Thyroid gland (tissue), 4 donors: ENCODE data around the gene DLX2. TPM values are rescaled to one million over a fixed set of nuclear protein-coding genes. Genes with fewer than 3 reads are reported as not detected.

ENCODE experiments used
- DNase-seq, 2 donors: peaks; one replicate each; pipeline ENCODE4 v3.0.0-alpha.2; 2019
- H3K27ac ChIP-seq, 3 donors: fragments of 200-600 bp; sonication (generic); 1 replicate in 2 of 3; 2 replicates in 1 of 3; pipeline ENCODE4 v1.5.1; 2016 to 2019; ENCODE audit warnings: mild to moderate bottlenecking in 1 of 3, moderate library complexity in 1 of 3
- H3K27me3 ChIP-seq: fragments of 200-600 bp; sonication (generic); one replicate; pipeline ENCODE4 v1.5.1; 2019
- H3K36me3 ChIP-seq, 2 donors: fragments of 200-600 bp; sonication (generic); one replicate each; pipeline ENCODE4 v1.5.1; 2016 to 2019
- H3K4me1 ChIP-seq, 2 donors: fragments of 200-600 bp; sonication (generic); one replicate each; pipeline ENCODE4 v1.5.1; 2017 to 2019
- H3K4me3 ChIP-seq, 3 donors: fragments of 200-600 bp; sonication (generic); replicated peaks in 1 of 3; 1 replicate in 2 of 3; 2 replicates in 1 of 3; pipeline ENCODE4 v1.5.1; 2016; ENCODE audit warnings: mild to moderate bottlenecking in 1 of 3
- H3K9me3 ChIP-seq: fragments of 200-600 bp; sonication (generic); one replicate; pipeline ENCODE4 v1.5.1; 2017
- CTCF ChIP-seq, 6 experiments: fragments of 200-600 bp in 3 of 6; fragments of 450-650 bp in 3 of 6; sonication (generic) in 3 of 6; IDR thresholded peaks; one replicate each; pipeline ENCODE4 v1.5.1; 2016 to 2019; ENCODE audit warnings: antibody characterized with exemption in 6 of 6, mild to moderate bottlenecking in 2 of 6, inconsistent platforms in 1 of 6, moderate library complexity in 1 of 6
- POLR2A ChIP-seq, 2 donors: fragments of 450-650 bp; IDR thresholded peaks; one replicate each; pipeline ENCODE4 v1.6.1; 2017; ENCODE audit warnings: antibody characterized with exemption in 2 of 2, mild to moderate bottlenecking in 2 of 2, moderate library complexity in 1 of 2
- WGBS, 2 donors: methylation state at CpG; one replicate each; pipeline ENCODE4 v1.1.5; 2017; 5-methylcytosine and 5-hydroxymethylcytosine counted together
- intact Hi-C: fragments of 100-400 bp; cut with DNase I; formaldehyde crosslinking; loops from one replicate; pipeline ENCODE4 v1.15.1; 2023
- total RNA-seq, 4 donors: library from RNA; depleted of rRNA; stranded (reverse); fragments of >200 nt; gene quantifications; one replicate each; pipeline ENCODE4 v1.2.3, GENCODE V29; 2016

The DLX2 gene
- total RNA-seq, 4 donors from 2014 or later: 0.25 to 0.78 (median 0.40) TPM; not detected in 1

DNA sequence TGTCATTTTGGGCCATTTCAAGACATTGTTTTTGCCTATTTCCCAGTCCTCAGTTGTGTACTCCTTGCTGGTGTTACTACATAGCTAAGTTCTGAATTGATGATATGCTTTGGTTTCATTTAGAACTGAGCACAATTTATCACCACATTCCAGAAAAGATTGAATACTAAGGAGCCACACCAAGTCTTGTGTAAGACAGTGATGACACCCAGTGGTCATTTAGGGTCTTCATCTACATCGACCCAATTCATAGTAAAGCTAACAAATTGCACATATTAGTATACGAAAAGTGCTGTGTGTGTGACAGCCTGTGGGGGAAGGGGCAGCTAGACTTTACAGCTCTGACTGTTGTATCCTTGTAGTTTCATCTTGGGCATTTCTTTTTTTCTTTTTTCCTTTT, 10.9 kb upstream of the DLX2 start:
- no peak for TF ChIP-seq POLR2A (IDR thresholded peaks at IDR 0.05)
- TF ChIP-seq CTCF (IDR thresholded peaks at IDR 0.05): peak in 2 of 6 experiments; percentile 10 to 36
- 41 to 46% methylated on average over 2 of the region's 2 CpGs for WGBS, 2 donors
- H3K4me3 ChIP-seq: no peak overlapping the region
- intact Hi-C loops: loop anchor here (10.0 kb wide), 1 partner anchor 509 kb away; no protein-coding TSS in a partner anchor
- no peak for DNase-seq
- H3K27me3 ChIP-seq: peaks cover 4% of the 10 kb centered on the region
- no peak overlapping the region for H3K27ac ChIP-seq
- no peaks in the 10 kb centered on the region for H3K9me3 ChIP-seq
- no peaks in the 10 kb centered on the region for H3K36me3 ChIP-seq
- H3K4me1 ChIP-seq: no peaks in the 10 kb centered on the region

DNA sequence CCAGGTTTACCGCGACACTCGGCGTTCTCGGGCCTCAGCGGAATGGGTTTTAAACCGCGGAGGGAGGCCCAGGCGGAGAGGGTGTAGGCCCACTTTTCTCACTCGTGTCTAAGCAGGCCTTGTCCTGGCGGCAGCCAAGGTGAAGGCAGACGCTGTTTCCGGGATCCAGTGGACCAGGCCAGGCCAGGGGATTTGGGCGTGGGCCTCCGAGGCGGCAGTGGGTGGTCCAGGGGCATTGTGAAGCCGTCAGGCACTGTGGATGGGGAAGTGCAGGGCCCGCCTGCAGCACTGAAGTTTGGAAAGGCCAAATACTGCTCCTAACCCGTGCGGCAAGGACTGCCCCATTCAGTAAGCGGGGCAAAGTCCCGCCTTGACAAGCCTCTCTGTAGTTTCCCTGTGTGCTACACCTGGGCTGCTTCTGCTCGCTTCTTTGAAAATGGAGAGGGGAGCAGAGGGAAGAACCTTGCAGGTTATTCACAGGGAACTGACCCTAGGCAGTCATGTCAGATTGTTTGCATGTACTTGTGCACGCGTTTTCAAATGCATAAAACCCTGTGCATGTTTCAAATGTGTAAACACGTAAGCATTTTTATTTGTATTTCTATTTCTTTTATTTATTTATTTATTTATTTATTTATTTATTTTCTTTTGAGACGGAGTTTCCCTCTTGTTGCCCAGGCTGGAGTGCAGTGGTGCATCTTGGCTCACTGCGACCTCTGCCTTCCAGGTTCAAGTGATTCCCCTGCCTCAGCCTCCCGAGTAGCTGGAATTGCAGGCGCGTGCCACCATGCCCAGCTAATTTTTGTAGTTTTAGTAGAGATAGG, 7.5 kb upstream of the DLX2 start:
- H3K4me1 ChIP-seq: peaks cover 5 to 10% of the 10 kb centered on the region in 2 donors
- intact Hi-C loops: loop anchor here (5.0 to 10.0 kb wide), 4 partner anchors 115 to 505 kb away; partner anchors contain the start of gene METAP1D
- H3K27me3 ChIP-seq: peaks cover 26% of the 10 kb centered on the region
- 61 to 66% methylated on average over 31 of the region's 31 CpGs for WGBS, 2 donors
- no peak overlapping the region for H3K4me3 ChIP-seq
- no peak for TF ChIP-seq CTCF (IDR thresholded peaks at IDR 0.05)
- TF ChIP-seq POLR2A (IDR thresholded peaks at IDR 0.05): no peak
- no peaks in the 10 kb centered on the region for H3K9me3 ChIP-seq
- no peaks in the 10 kb centered on the region for H3K36me3 ChIP-seq
- no peak overlapping the region for H3K27ac ChIP-seq
- no peak for DNase-seq

DNA sequence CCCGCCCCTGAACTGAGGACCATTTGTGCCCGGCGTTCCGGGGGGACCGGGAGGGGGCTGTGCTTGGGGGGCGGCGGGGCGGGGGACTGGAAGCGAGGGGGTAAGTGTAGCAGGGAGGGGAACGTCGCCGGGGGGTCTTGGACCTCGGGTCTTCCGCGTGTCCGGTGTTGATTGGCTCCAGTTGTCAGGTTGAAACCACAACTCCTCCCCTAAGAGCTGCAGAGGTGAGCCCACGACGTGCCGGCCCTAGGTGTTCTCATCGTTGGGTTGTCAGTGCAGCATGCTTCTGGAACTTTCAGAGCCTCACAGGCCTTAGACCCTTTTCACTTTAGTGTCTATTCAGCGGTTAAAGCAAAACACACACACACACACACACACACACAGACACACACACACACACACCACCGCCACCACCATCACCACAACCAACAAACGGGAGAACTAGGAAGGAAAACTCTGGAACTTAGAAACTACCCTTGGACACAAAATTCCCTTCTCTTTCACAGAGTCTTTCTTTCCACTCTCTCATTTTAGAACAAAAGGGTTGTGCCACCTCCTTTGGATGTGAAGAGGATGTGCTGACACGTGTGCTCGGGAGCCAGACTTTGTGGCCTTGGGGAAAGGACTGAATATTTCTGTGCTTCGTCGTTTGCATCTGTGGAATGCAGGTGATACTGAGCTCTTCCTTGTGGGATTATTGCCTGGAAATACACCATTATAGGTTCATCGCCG, 6.7 kb upstream of the DLX2 start:
- intact Hi-C loops: loop anchor here (5.0 to 10.0 kb wide), 3 partner anchors 115 to 405 kb away; partner anchors contain the start of gene METAP1D
- TF ChIP-seq POLR2A (IDR thresholded peaks at IDR 0.05) (no peak), CTCF (IDR thresholded peaks at IDR 0.05) (no peak)
- no peak for DNase-seq
- no peak overlapping the region for H3K27ac ChIP-seq
- peaks cover 5 to 10% of the 10 kb centered on the region in 2 donors for H3K4me1 ChIP-seq
- WGBS, 2 donors: 36 to 38% methylated on average over 25 to 29 of the region's 29 CpGs
- H3K27me3 ChIP-seq: peaks cover 30% of the 10 kb centered on the region
- H3K4me3 ChIP-seq: no peak overlapping the region
- no peaks in the 10 kb centered on the region for H3K9me3 ChIP-seq
- no peaks in the 10 kb centered on the region for H3K36me3 ChIP-seq

GRCh38 chr2:172108587-172108930, 5.9 kb upstream of the DLX2 start:
- 25 to 45% methylated on average over 8 of the region's 8 CpGs for WGBS, 2 donors
- H3K27me3 ChIP-seq: peaks cover 33% of the 10 kb centered on the region
- DNase-seq: no peak
- H3K9me3 ChIP-seq: no peaks in the 10 kb centered on the region
- intact Hi-C loops: loop anchor here (5.0 to 10.0 kb wide), 3 partner anchors 114 to 404 kb away; partner anchors contain the start of gene METAP1D
- TF ChIP-seq CTCF (IDR thresholded peaks at IDR 0.05) (no peak), POLR2A (IDR thresholded peaks at IDR 0.05) (no peak)
- H3K27ac ChIP-seq: no peak overlapping the region
- no peaks in the 10 kb centered on the region for H3K36me3 ChIP-seq
- H3K4me3 ChIP-seq: no peak overlapping the region
- H3K4me1 ChIP-seq: peaks cover 5 to 10% of the 10 kb centered on the region in 2 donors
